Measurements from ENCODE around the gene ATF2. TPM values are rescaled to one million over a fixed set of nuclear protein-coding genes. Genes with fewer than 3 reads are reported as not detected.

Gene ATF2
- total and polyA plus RNA-seq, 2 of the 13 experiments (the other 11 are each of a cell fraction or from before 2014, with no cell fraction given): 91.6 to 95.1 TPM

DNA sequence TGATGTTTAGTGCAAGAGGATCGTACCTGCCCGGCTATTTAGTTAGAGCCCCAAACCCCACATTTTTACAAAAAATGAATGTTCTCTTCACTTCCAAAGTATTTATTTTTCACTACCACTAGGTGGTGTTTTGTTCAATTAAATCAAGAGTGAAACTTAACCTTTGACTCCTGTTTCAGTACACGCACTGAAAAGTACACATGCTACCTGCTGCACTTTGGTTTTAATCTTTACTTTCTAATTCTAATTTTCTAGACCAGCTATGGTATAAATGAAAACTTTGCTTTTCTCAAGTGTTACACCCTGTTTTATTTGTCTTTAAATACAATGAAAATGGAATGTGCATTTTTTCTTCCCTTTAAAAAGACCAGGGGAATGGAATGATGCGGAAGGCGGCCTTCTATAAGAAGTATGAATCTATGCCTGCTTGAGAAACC, 131.4 kb downstream of the ATF2 start:
- 38% methylated on average over 5 of the region's 5 CpGs for WGBS (ENCODE audit: low lambda C conversion rate)
- Histone ChIP-seq H3K9ac (ENCODE audit: insufficient read depth, low read depth, low read length) (no peak overlapping the region), H3K36me3 (replicated peaks in 1 of 2; ENCODE audit: control insufficient read depth in 1 of 2, insufficient read depth in 2 of 2, low read length in 2 of 2) (no peaks in the 10 kb centered on the region), H2AFZ (ENCODE audit: low read length) (peak overlapping the region; percentile 47), H3K4me2 (ENCODE audit: low read depth, low read length) (peak overlapping the region; percentile 57), H3K27me3 (ENCODE audit: control insufficient read depth in 1 of 2, insufficient read depth in 2 of 2, low read length in 2 of 2) (no peaks in the 10 kb centered on the region), H4K20me1 (ENCODE audit: insufficient read depth, low read length) (no peaks in the 10 kb centered on the region), H3K4me1 (ENCODE audit: insufficient read depth, low read length) (peaks cover 40% of the 10 kb centered on the region), H3K27ac (ENCODE audit: extremely low read length, insufficient read depth, low read length) (no peak overlapping the region), H3K4me3 (replicated peaks in 1 of 3; ENCODE audit: insufficient read depth in 1 of 3, low read depth in 2 of 3, low read length in 3 of 3) (peak overlapping the region in 2 of 3 experiments; percentile 15 to 50; a peak in 3 of 6 replicates), H3K79me2 (ENCODE audit: insufficient read depth, low read length) (no peaks in the 10 kb centered on the region), H3K9me3 (ENCODE audit: low read length) (no peaks in the 10 kb centered on the region)
- ChIA-PET CTCF (ENCODE audit: low intra/inter-chr PET ratio, low total read pairs) (interaction anchor here (0.8 to 1.8 kb wide), 2 partner anchors 74 to 150 kb away, joined by 3 to 5 read pairs; no protein-coding TSS in a partner anchor), POLR2A (no interaction called here)
- FAIRE-seq (peak; percentile 44), DNase-seq (ENCODE audit: low spot score) (peak; percentile 60), ATAC-seq (peak; percentile 44)
- intact Hi-C loops (cut with micrococcal nuclease; ENCODE audit: unreplicated experiment) (loop anchor here (1.0 to 5.0 kb wide), 3 partner anchors 26 to 166 kb away; no protein-coding TSS in a partner anchor), in situ Hi-C loops (cut with HindIII; ENCODE audit: extremely low pct_ligation_motif_present, low pct_unique_long_range_greater_than_20kb) (loop anchor here (10.0 to 25.0 kb wide), 3 partner anchors 148 to 1068 kb away; partner anchors contain the start of genes ATP5MC3 and HOXD11)
- no TSS peak for BruUV-seq (replicated peaks)
- TF ChIP-seq EP300 (IDR thresholded peaks at IDR 0.05; ENCODE audit: low read depth in 2 of 2, low read length in 2 of 2) (no peak), EP300 (CRISPR knock-in tag; IDR thresholded peaks at IDR 0.05; ENCODE audit: borderline replicate concordance) (no peak), ZFP37 (CRISPR knock-in tag; IDR thresholded peaks at IDR 0.05; ENCODE audit: borderline replicate concordance) (no peak), ZNF124 (CRISPR knock-in tag; IDR thresholded peaks at IDR 0.05) (peak; percentile 56; the same call in 1 of the 2 replicates), MZF1 (CRISPR knock-in tag; IDR thresholded peaks at IDR 0.05; ENCODE audit: borderline replicate concordance) (no peak), ZKSCAN8 (CRISPR knock-in tag; IDR thresholded peaks at IDR 0.05; ENCODE audit: borderline replicate concordance) (peak; percentile 39; the same call in 1 of the 2 replicates), ZNF749 (CRISPR knock-in tag; IDR thresholded peaks at IDR 0.05; ENCODE audit: borderline replicate concordance) (no peak), MTF1 (CRISPR knock-in tag; IDR thresholded peaks at IDR 0.05) (no peak), ZNF570 (CRISPR knock-in tag; IDR thresholded peaks at IDR 0.05; ENCODE audit: borderline replicate concordance) (no peak), ARID3A (IDR thresholded peaks at IDR 0.05; ENCODE audit: low read depth, low read length) (peak; percentile 94), YY1 (IDR thresholded peaks at IDR 0.05; ENCODE audit: insufficient read depth, insufficient replicate concordance, low read depth, low read length) (no peak), HIVEP1 (CRISPR knock-in tag; IDR thresholded peaks at IDR 0.05) (no peak), GPBP1L1 (CRISPR knock-in tag; IDR thresholded peaks at IDR 0.05) (no peak), SOX6 (IDR thresholded peaks at IDR 0.05) (no peak), SOX6 (CRISPR knock-in tag; IDR thresholded peaks at IDR 0.05) (peak; percentile 28; the same call in 1 of the 2 replicates), KLF9 (CRISPR knock-in tag; IDR thresholded peaks at IDR 0.05; ENCODE audit: low read depth) (0 out of 2 replicates have a peak, but pooled peaks have one; percentile 25), ZNF597 (CRISPR knock-in tag; IDR thresholded peaks at IDR 0.05) (no peak), MLX (CRISPR knock-in tag; IDR thresholded peaks at IDR 0.05) (0 out of 2 replicates have a peak, but pooled peaks have one; percentile 36)
- TF ChIP-seq, protein P1, sequence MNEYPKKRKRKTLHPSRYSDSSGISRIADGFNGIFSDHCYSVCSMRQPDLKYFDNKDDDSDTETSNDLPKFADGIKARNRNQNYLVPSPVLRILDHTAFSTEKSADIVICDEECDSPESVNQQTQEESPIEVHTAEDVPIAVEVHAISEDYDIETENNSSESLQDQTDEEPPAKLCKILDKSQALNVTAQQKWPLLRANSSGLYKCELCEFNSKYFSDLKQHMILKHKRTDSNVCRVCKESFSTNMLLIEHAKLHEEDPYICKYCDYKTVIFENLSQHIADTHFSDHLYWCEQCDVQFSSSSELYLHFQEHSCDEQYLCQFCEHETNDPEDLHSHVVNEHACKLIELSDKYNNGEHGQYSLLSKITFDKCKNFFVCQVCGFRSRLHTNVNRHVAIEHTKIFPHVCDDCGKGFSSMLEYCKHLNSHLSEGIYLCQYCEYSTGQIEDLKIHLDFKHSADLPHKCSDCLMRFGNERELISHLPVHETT (CRISPR knock-in tag; conservative IDR thresholded peaks at IDR 0.05): 0 out of 2 replicates have a peak, but pooled peaks have one; percentile 36

Data from HepG2 (cell line).